HPDE6-E6E7 (cell line): ENCODE measurements around the gene TMEM132C.
"Not testable (repeated sequence)": the region's sequence is repeated elsewhere in the genome, so short reads cannot be mapped to it uniquely, and the experiment has no call there.

Source experiments
- DNase-seq: peaks from one replicate; pipeline ENCODE4 v3.0.0; 2011; ENCODE audit warnings: missing footprints; ENCODE audit errors: extremely low spot score

The TMEM132C gene

DNA sequence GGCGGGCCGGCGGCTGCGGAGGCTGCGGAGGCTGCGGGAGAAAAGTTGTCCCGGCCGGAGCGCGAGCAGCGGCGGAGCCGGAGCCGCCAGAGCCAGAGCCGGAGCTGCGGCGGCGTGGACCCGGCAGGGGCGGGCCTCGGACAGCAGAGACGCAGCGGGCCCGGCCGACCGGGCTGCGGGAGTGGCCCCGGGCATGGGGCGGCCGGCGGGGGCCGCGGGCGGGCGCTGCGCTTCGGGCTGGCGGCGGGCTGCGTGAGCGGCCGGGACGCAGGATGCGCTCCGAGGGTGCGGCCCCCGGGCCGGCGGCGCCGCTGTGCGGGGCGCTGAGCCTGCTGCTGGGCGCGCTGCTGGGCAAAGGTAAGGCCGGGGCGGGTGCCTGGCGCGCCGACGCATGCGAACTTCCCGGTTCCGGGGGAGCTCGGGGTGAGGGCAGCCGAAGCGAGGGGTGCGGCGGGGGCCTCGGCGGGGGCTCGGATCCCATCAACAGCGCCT is at the start of gene TMEM132C:
Gene TMEM132C, plus strand, starts transcription at position 40 of the 492 bp plus-strand sequence. Its CDS starts 233 bp downstream, at position 273.
- DNase-seq, result no peak

DNA sequence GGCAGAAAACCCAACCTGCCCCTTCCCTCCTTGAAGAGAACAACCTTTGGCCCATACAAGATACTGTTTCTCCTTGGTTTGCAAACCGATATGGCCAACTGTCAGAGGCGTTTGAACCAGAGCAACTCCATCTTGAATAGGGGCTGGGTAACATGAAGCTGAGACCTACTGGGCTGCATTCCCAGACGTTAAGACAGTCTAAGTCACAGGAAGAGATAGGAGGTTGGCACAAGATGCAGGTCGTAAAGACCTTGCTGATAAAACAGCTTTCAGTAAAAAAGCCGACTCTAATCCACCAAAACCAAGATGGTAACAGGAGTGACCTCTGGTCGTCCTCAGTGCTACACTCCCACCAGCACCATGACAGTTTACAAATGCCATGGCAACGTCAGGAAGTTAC is 42.7 kb upstream of the TMEM132C start:
- no peak for DNase-seq

DNA sequence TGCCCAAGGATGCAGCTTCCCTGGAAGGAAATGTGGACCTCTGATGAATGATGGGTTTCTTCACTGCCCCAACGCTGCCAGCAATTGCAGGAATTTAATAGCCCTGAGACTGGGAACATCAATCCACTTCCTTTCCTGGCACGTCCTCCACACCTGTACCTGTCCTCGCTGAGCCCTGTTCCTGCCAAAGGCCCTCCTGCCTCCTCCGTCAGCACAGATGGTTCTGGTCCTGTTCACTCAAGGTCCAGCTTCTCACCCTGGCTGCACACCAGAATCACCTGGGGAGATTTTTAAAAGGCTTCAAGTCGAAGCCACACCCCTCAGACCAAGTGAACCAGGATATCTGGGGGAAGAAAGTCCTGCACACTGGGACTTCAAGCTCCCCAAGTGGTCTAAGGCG is 38.4 kb upstream of the TMEM132C start:
- DNase-seq, result no peak

DNA sequence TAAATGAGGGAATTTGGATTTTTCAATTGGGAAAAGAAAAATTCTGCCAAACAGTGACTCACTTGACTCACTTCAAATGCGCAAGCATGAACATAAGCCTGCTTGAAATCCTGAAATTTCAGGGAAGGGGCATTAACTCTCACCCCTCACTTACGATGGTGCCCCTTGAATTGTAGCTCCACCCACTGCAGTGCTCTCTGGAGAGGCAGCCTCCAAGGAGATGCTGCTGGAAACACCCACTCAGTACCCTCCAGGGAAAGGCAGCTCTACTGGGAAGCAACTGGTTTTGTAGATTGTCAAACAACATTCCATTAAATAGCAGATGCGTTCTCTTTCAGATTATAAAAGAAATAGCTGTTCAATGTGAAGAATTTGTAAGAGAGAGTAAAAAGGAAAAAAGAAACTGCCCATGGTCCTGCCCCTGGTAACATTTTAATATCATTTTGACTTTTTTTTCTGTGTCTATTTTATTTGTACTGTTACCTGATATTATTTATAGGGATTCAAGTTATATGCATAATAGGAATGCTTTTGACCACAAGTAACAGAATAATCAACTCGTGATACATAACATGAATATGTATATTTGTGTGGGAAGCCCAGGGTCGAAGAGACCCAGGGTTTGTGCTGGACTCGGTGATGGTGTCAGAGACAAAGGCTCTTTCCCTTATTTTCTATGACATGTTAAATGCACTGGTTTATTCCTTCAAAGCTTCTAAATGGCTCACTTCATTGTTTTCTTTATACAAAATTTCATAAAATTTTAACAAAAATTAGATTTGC is 31.1 kb upstream of the TMEM132C start:
- DNase-seq, result no peak

DNA sequence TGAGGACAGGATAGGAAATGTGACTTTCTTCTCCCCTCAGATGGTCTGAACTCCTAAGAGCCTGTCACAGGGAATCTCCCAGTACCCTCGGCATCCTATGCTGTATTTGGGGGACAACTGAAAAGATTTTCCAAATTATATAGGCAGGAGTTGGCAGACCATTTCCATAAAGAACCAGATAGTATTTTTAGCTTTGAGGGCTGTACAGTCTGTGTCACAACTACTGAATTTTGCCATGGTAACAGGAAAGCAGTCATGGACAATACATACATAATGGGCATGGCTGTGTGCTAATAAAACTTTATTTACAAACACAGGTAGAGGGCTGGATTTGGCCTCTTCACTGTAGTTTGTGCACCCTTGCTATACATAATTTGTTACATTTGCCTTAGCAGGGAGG is 30.4 kb upstream of the TMEM132C start:
- DNase-seq, result no peak

DNA sequence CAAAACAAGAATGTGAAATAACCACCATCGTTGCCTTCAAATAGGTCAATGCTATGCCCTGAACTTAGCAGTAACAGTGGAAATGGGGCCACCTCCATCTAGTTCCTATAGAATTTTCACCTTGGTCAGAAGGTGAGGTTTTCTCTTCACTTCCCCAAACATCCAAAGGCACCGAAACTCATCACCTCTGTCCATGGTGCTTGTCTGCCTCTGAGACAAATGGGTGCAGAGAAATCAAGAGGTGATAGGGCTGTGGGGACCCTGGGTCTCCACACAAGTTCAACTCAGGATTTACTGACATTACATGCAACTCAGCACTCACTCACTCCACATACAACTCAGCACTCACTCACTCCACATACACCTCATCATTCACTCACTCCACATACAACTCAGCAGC is 26.2 kb upstream of the TMEM132C start:
- no peak for DNase-seq

DNA sequence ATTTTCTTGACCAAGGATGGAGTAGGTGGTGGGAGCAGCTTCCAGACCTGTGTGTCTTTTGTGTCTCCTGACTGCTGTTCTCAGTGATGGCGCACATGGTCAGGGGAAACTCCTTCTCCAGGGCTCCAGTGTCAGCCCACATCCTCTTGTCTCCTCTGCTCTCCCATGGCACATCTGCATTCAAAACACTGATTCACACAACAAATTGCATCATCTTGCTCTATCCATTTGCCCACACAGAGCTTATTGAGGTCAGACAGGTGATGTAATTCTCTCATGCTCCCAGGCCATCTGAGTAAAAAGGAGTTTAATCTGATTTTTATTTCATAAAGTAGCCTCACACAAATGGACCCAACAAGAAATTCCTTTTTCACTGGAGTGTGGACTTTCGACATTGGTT is 21.8 kb upstream of the TMEM132C start:
- DNase-seq, result no peak

DNA sequence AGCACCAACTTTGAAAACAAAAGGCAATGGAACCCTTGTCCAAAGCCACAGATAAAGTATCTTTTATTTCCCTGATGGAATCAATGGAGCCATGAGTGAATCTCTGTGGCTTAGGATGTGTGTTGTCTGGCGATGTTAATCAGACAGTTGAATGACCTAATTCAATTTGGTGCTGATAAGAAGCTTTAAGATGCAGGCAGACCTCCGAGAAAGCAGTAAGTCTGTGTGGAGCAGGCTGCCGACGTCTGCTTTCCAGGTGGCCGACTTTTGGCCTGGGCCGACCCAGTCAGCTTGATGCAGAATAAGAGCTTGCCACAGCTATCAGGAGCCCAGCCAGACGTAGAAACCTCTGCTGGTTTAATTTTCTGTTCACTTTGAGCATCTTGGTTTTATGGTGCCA is 21.1 kb upstream of the TMEM132C start:
- DNase-seq, result no peak

DNA sequence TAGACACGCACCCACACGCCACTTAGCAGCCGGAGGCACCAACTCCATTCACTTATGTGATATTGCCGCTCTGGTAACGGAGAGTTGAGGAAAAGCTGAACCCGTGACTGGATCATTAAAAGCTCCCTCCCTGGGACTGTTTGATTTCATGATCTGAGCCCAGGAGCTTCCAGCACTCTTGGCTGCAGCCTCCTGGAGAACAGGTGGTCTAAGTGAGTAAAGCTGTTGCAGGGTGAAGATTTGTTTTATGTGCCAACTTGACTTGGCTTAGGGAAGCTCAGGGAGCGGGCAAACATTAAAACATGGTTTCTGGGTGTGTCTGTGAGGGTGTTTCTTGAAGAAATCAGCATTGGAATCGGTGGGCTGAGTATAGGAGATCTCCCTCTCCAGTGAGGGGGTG is 16.9 kb upstream of the TMEM132C start:
- DNase-seq, result no peak

DNA sequence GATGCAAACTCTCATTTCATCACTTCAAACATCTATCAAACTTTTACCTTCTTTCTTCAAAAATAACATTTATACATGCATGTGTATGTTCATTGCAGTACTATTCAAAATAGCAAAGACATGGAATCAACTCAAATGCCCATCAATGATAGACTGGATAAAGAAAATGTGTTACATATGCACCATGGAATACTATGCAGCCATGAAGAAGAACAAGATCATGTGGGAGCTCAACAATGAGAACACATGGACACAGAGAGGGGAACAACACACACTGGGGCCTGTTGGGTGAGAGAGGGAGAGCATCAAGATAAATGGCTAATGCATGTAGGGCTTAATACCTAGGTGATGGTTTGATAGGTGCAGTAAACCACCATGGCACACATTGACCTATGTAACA is 13.1 kb upstream of the TMEM132C start:
- DNase-seq, result not testable (repeated sequence)

DNA sequence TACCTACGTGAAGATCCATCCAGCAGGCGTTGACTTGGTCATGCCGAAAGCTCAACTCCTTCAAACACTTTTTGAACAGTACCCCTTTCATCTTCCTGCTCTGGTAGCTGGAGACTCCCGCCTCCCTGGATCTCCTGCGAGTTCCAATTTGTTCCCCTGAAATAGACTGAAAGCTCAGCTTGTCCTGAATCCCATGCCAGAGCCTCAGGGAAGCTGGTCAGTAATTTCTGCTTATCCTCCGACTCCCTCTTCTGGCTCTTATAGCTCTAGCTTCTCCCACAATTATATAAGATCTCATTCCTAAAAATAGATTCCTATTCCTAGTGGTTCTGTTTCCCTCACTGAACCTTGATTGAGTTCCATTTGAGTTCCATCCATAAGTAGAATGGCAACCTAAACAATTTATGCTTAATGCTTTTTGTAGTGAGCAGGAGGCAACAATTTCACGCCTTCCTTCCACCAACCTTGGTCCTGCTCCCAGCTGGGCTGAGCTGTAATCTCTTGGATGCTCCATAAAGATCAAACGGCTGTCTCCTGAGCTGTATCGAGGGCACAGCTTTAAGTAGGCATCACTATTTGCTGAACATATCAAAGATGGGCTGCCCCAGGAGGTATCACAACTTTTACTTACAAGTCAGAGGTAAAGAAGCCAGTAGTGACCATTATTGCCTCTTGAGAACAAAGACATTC is 8.0 kb upstream of the TMEM132C start:
- DNase-seq, result no peak

DNA sequence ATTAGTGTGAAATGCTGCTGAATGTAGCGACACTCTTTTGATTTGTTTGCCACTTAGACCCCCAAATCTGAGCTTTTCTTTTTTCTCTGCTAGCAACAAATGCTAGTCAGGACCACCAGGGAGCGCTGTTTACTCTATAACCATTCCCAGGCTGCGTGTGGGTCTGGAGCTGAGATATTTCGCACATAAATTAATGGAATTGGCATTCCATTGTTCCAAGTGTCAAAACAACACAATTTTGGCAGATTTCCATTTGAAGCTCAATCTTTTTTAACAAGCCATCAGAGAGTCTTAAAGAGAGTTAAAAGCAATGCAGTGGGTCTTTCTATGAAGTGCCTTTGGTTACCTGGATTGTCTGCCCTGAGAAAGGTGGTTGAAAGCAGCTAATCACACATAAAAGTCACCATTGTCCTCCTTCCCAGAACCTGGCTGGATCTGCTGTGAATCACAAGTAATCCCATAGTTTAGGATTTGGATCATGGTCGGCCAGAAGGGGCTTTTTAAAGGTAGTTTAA is 7.4 kb upstream of the TMEM132C start:
- no peak for DNase-seq

DNA sequence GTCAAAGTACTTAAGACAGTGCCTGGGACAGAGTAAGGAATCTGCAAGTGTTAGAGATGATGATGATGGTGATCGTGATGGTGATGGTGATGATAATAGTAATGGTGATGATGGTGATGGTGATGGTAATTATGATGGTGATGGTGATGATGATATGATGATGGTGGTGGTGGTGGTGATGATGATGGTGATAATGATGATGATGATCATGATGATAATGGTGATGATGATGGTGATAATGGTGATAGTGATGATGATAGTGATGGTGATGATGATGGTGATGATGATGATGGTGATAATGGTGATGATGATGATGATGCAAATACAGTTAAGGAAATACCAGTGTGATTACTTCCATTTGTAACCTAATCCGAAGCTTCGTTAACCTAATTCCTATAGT is 5.2 kb upstream of the TMEM132C start:
- no peak for DNase-seq

DNA sequence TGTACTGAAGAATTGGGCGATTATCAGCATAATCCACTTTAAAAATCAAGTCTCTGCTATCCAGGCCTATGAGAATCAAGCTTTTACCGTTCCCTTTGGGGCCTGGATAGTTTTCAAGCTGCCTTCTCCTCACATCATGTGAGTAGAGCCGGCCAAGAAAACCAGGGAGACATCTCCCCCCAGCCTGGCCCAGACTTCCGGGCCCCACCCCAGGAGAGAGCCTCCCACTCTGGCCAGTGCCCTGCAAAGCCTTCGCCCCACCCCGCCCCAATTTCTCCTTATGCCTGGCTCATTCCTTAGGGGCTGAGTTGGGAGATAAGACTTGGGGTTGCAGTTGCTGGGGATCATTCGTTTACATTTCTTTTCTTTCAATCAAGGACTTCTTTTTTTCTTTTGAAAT is 1.4 kb upstream of the TMEM132C start:
- DNase-seq, result no peak

DNA sequence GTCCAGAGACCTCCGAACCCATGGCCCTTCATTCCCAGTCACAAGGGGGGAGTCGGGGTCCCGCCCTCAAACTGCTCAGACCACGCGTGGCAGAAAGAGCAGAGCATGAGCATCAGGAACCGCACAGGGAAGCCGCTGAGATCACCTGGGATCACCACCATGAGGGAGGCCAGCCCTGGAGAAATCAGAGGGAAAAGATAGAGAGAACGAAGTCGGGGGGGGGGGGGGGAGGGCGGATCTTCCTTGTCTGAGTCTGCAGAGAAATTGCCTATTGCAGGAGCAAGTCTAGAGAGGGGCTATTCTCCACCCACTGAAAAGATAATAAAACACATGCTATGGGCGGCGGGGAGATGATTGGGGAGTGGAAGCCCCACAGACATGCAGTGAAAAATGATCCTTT is 884 bp upstream of the TMEM132C start:
- no peak for DNase-seq

DNA sequence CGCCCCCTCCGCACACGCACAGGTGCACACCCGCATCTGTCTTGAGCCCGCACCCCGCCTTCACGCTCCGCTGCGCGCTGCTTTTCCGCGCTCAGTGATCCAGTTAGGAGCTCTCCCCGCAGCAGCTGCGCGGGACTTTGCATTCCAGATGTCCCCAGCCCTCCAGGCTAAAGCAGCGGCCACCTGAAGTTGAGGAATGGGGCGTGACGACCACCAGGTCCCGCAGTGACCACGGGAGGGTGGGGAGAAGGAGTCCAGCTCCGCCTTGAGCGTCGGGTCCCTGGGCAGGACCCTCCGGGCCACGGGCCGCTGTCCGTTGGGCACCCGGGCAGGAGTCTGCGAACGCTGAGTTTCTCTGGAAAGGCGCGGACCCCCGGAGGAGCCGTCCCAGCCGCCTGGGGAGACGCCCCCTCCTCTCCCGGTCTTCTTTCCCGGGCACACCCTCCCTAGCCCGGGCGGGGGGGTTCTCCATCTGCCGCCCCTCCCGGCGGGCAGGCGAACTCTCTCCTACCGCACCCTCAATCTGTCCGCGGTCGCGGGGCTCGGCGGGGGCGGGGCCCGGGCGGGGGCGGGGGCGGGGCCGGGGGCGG is 334 bp upstream of the TMEM132C start:
- DNase-seq, result no peak

DNA sequence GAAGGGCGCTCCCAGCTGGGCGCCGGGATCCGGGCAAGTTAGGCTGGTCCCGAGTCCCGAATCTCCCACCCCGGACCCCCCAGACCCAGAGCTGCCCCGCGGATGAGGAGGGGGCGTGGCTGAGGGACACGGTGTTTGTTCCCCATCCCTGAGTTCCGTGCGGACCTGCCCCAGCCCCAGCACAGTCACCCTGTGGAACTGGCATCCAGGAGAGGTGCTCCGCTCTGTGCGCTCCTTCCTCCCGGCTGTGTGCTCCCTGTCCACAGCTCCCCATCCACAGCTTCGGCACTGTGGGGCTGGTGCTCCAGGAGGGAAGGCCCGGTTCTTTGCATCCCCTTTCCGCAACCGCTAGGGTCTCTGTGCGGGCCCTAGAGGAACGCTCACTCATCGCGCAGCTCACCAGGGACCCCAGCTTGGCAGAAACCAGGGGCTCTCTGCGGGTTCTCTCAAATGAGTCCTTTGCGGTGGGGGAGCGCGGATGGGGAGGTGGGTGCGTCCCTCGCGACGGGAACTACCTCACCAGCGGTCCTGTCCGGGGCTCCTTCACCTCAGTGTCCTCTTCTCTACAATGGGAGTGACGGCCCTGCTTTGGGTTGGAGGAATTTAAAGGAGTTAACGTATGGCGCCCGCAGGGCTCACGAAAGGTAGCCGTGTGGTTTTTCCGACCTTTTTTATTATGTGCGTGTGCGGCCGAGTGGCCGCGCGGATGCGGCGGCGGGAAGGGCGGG is 845 bp downstream of the TMEM132C start:
- DNase-seq, result no peak

DNA sequence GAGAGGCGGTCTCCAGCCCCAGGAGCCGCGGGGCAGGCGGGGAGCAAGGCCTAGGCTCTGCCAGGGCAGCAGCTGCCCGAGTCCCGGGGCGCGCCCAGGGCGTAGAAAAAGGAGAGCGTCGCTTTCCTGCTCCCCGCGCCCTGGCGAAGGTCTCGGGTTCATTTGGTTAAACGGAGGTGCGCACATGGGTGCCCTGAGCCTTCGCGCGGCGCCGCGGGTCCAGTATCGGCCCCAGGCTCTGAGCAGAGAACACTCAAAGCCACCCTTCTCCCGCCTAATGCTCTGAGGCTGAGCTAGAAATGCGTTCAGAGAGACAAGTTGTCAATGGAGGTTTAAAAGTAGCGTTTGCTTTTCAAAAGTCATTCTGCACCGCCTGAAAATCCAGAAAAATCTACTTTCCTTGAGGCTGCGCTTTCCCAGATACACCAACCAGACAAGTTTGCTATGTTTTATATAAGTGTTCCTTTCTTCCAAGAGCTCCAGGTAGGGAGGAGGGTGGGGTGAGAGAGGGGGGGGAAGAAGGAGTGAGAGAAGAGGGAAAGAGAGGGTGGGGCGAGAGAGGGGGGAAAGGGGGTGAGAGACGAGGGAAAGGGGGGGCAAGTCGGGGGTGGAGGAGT is 1.5 kb downstream of the TMEM132C start:
- DNase-seq, result no peak

DNA sequence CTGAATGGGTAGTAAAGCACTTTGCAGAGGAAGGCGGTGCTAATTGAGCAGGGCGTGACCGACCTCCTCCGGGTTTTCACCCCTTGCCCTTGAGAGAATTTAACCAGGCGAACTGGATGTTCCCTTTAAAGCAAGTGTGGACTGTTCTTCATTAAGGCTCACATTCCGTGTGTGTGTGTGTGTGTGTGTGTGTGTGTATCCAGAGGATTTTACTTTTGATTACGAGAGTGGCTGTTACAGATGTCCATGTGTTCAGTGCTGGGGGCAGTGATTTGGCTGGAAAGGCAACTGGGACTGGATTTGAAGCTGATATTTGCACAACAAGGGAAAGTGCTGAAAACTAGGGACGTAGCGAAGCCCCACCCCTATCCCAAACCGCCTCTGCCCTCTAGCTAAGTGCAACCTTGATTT is 2.2 kb downstream of the TMEM132C start:
- DNase-seq, result no peak

DNA sequence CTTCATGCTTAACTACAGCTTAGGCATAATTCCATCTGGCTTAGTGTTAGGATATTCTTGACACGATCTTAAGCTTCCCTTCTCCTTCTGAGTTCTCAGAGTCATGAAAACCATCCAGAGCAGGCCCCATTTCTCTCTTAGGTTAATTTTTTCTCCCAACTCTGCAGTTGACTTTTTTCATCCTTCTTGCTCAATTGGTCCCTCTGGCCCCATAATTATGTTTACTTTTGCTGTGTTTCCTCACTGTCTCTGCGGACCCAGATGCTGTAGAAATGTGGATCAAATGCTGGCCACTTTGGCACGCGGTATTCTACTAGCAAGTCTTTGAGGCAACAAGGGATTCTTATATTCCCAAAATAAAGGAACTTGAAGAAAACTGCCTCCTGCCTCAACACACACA is 9.5 kb downstream of the TMEM132C start:
- no peak for DNase-seq

DNA sequence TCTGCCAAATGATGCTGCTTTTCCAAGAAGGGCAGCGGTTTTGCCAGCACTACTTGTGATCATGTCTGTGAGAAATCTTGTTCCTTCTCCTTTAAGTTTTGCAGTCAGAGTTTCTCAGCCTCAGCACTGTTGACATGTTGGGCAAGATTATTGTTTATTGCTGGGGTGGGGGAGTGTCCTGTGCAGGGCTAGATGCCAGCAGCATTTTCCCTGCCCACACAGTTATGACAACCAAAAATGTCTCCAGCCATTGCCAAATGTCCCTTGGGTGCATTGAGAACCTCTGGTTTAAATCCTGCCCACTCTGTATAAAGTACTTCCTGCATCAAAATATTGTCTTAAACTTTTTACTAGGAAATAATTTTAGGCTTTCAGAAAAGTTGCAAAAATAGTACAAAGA is 20.0 kb downstream of the TMEM132C start:
- DNase-seq, result no peak

DNA sequence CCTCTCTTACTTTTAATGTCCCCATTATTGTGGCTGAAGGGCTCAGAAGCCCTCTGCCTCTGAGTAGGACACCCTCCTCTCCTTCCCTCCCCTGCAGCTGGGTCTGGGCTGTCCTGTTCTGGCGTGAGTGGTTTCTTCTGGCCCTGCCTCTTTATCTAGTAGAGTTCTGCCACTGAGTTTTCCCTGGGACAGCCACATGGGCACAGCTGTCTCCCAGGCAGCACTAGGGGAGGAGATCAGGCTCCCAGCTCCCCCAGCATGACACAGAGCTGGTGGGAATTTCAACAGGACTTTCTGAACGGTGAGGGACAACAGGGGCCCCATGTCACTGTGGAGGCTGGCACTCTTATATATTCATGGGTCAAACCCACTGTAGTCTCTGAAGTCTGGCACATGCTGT is 21.4 kb downstream of the TMEM132C start:
- DNase-seq, result no peak
